Right kidney (tissue), 1 donor: ENCODE measurements around the gene SYT14.
"Not testable (repeated sequence)": the region's sequence is repeated elsewhere in the genome, so short reads cannot be mapped to it uniquely, and the experiment has no call there.

Experiments
- DNase-seq: peaks from one replicate; pipeline ENCODE4 v3.0.0-alpha.2; 2016

Gene SYT14

GRCh38 chr1:209936125-209936524 lies 1.9 kb upstream of the SYT14 start:
- DNase-seq: no peak

- no peak for DNase-seq
Observed at GRCh38 chr1:209945377-209945776, 7.4 kb downstream of the SYT14 start.

DNA sequence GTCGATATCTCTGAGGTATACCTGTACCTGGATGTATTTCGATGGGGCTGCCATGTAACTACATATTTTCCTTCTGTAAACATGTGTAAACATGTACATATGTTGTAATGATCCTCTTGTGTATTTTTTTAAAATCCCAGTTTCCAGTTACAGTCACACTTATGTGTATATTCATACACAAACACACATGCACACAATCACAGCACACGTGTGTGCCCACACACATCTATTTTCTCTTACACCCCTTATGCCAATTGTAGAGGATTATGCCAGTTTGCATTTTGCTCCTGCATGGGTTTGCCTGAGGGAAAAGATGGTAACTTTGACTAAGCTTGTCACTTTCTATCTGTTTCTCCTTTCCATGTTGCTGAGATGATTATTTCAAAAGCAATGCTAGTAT lies 10.1 kb downstream of the SYT14 start:
- no peak for DNase-seq

GRCh38 chr1:209956116-209956515 lies 18.1 kb downstream of the SYT14 start:
- no peak for DNase-seq

DNA sequence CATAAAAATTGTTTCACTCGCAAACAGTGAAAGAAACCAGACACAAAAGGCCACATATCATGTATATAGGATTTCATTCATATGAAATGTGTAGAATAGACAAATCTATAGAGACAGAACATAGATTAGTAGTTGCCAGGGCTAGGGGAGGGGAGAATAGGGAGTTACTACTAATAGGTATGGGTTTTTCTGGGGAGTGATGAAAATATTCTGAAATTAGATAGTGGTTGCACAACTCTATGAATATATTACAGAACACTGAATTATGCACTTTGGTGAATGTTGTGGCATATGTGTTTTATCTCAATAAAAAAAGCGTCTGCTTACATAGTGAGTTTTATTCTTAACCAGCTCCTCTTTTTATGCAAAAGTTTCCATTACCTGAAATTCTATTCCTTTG lies 21.6 kb downstream of the SYT14 start:
- no peak for DNase-seq

DNA sequence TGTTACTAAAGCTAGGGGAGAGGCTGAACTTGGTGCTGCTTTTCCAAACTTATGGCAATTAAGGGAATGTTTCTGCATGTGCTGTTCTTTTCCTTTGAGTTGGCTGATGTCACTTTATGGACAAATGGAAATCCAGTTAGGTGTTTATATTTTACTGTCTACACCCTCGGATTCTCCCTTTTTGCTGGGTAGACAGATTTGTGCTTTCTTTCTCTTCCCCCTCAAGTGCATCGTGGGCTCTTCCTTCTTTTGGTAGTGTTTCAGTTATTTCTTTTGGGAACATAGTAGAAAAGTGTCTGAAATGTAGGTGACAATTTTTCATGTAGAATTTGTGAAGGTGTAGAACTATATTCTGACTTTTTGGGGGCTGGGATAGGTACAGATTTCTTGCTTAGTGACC lies 22.9 kb downstream of the SYT14 start:
- no peak for DNase-seq

GRCh38 chr1:209962388-209962787 lies 24.4 kb downstream of the SYT14 start:
- DNase-seq: no peak

DNA sequence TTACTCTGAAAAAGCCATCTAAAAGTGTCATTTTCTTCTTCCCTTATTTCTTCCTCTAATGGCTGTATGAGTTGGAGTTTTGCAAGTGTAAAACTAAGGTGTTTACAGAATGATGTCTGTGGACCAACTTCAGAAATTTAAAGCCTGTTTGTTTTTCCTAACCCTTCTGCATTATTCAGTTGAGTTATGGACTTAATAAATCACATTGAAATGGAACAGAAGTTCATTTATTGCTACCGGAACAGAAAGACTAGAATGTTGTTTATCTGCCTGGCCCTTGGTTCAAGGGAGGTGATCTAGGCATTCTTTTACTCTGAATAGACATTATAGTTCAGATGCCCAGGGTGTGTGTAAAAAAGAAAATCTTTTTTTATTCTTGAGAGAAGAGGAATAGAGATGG lies 24.8 kb downstream of the SYT14 start:
- no peak for DNase-seq

DNA sequence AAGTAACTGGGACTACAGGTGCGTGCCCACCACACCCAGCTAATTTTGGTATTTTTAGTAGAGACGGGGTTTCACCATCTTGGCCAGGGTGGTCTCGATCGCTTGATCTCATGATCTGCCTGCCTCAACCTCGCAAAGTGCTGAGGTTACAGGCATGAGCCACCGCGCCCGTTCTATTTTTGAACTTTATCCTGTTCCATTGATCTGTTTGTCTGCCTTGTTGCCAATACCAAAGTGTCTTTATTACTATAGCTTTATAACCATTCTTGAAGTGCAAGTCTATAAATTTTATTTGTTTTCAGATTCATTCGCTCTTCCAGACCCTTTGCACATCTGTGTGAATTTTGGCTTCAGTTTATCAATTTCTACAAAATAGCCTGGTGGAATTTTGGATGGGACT lies 28.0 kb downstream of the SYT14 start:
- DNase-seq: no peak

DNA sequence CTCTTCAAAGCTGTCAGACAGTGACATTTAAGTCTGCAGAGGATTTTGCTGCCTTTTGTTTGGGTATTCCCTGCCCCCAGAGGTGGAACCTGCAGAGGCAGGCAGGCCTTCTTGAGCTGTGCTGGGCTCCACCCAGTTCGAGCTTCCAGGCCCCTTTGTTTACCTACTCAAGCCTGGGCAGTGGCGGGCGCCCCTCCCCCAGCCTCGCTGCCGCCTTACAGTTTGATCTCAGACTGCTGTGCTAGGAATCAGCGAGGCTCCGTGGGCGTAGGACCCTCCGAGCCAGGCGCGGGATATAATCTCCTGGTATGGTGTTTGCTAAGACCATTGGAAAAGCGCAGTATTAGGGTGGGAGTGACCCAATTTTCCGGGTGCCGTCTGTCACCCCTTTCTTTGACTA lies 40.7 kb downstream of the SYT14 start:
- not testable (repeated sequence) for DNase-seq

DNA sequence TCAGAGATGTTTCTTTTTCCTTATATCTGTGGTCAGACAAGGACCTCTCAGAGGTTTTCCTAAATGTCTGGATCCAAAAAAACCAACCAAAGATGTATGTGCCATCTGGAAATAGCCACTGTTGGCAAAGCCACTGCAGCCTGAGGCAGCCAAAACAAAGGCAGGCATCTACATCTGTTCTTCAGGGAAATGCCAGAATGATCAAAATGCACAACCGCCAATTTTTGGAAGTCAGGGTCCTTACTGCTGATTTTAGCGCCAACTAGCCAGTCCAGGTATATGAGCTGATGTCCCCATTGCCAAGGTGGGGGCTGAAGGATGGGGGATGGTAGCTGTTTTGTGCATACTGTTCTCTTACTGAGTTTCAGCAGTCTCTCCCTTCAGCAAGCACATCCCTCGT lies 45.9 kb downstream of the SYT14 start:
- no peak for DNase-seq

DNA sequence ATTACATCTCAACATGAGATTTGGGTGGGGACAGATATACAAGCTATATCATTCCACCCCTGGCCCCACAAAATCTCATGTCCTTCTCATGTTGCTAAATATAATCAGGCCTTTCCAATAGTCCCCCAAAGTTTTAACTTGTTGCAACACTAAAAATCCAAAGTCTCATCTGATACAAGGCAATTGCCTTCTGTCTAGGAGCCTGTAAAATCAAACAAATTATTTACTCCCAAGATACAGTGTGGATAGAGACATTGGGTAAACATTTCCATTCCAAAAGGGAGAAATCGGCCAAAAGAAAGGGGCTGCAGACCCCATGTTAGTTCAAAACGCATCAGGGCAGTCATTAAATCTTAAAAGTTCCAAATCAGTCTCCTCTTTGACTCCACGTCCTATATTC lies 47.0 kb downstream of the SYT14 start:
- DNase-seq: no peak

DNA sequence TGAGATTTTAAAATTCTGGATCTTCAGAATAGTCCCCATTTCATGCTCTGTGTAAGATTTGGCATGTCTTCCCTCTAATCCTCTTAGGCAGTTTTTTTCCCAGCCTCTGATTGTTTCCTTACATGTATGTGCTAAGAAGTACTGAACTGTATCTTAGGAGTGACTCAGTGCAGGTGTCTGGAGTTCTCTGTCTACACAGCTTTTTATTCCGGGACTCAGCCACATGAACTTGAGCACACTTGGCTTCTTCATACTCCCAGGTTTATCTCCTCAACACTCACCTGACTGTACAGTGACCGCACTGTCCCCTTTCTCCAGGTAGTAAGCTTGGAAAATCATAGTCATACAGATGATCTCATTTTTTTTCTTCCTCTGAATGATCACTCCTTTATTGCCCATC lies 50.7 kb downstream of the SYT14 start:
- DNase-seq: no peak

DNA sequence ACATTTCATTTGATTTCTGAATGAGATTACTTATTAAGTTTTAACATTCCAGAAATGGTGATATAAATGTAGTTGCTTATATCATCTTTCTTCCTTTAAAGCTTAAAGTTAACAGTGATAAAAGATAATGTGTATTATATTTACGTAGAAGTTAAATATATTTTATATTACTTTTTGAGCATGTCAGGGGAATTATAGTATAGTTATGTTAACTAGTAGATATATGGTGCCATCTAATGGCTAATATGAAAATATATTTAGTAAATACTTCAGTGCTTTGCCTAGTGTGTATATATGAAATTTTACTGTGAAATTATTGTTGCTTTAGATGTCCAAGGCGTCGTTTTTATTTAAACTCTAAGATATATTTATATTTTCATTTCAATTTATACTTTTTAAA lies 51.5 kb downstream of the SYT14 start:
- DNase-seq: no peak

GRCh38 chr1:209993061-209993830 lies 55.2 kb downstream of the SYT14 start:
- no peak for DNase-seq

GRCh38 chr1:209996348-209996747 lies 58.3 kb downstream of the SYT14 start:
- no peak for DNase-seq

DNA sequence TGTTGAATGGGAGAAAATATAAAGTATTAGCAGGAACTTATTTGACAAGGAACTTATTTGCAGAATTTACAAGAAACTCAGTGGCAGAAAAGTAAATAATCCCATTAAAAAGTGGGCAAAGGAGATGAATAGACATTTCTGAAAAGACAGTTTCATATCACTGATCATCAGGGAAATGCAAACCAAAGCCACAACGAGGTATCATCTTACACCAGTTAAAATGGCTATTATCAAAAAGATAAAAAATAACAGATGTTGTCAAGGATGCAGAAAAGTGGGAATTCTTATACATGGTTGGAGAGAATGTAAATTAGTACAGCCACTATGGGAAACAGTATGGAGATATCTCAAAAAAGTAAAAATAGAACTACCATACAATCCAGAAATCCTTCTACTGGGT lies 61.0 kb downstream of the SYT14 start:
- DNase-seq: no peak

DNA sequence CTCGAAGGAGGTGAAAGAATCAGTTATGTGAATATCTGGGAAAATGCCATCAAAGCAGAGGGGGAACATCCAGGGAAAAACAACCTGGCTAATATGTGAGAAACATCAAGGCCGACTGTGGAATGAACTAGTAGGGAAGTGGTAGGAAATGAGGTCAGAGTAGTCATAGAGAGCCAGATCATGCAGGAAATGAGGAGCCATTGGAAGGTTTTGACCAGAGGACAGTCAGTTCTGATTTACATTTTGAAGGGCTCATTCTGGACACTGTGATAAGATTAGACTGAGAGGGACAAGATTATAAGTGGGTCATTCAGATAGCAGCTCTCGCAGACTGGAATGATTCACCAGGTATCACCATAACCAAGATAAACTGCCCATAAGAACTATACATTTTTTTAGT lies 63.7 kb downstream of the SYT14 start:
- no peak for DNase-seq

DNA sequence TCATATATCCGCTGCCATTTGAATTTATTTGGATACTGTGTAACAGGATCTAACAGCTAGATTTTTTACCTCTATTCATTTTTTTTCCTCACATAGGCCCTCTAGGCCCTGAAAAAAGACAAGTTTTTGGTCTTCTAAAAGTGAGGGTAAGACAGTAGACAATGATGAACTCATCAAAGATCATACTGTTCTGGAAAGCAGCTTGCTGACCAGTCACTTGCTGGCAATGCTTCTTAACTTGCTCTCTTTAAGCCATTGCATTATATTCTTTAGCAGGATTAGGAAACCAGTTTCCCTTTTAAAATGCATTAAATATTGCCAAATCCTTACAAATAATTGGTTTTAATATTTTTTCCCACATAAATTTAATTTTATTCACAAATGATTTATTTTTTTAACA lies 65.5 kb downstream of the SYT14 start:
- DNase-seq: no peak

DNA sequence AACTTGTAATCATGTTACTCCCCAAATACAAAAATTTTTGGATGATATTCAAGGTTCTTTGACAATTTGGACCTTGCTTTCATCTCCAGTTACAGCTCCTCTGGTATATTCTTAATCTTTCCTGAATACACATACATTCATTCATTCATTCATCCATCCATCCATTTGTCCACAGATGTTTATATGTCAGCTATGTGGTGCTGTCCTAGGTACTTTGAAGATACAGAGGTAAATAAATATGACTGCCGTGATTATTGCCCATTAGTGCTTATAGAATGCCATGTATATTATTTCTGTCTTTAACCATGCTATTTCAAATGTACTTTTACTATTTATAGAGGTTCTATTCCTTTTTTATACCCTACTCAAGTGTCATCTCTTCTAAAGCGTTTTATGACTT lies 72.1 kb downstream of the SYT14 start:
- no peak for DNase-seq

GRCh38 chr1:210021145-210021860 lies 83.3 kb downstream of the SYT14 start:
- DNase-seq: no peak

DNA sequence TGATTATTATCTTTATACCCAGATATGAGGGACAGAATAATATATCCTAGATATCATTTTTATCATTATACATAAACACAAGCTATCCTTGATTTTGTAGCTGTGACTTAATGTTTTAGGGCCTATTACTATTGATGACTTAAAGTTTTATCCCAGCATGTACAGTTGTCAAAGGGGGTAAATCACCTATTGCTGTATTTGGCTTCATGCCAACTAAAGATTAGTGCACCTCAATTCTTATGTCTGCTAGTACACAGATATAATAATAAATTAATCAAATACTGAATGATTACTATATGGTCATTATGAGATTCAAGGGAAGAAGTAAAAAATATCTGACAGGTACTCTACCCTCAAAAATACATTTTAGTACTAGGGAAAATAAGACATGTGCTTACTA lies 84.0 kb downstream of the SYT14 start:
- no peak for DNase-seq

DNA sequence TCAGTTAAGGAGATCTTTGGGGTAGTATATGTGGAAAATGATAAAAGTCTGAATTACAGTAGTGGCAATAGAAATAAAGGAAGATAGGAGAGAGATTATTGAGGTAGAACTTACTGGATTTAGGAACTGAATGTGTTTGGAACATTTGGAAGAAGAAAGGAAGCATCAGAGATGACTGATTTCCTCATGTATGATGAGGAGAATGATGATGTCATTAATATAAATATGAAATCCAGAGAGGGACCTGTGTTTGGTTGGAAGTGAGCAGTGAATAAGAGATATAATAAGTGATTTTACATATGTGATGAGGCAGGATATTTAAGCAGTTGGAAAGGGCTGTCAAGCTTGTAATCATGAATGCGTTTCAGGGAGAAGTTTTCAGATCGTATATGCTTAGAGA lies 86.3 kb downstream of the SYT14 start:
- DNase-seq: no peak

DNA sequence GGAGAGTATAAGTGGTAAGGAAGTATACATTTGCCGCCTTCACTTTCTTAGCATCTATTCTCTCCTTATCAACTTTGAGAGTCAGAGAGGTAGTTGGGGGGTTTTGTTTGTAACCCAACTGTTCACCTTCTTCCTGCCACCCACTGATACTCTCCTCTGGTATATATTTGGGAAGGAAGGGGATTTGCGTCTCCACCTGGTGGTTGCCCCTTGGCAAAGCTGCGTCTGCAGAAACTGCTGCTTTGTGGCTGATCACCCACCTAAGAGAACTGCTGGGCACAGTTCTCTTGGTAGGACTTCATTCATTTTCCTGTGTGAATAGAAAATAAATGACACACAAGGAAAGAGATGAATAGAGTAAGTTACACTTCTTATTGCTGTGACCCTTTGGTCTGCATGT lies 87.0 kb downstream of the SYT14 start:
- no peak for DNase-seq
